Fibroblast of villous mesenchyme (primary cell): ENCODE data around the gene TOP3B. TPM values are rescaled to one million over a fixed set of nuclear protein-coding genes. Genes with fewer than 3 reads are reported as not detected.

Source experiments
- DNase-seq: peaks from one replicate; pipeline ENCODE4 v3.0.0-alpha.2; 2010; ENCODE audit warnings: low read depth
- H3K4me3 ChIP-seq: 2 replicates; pipeline ENCODE4 v1.5.1; 2011; ENCODE audit warnings: low read depth, mild to moderate bottlenecking, low read length
- CTCF ChIP-seq: IDR thresholded peaks from 2 replicates; pipeline ENCODE4 v1.5.1; 2012; ENCODE audit warnings: low read depth, mild to moderate bottlenecking, low read length; ENCODE audit not compliant: insufficient read depth
- total RNA-seq: library from RNA; depleted of rRNA; stranded (reverse); fragments of >200 nt; gene quantifications from 2 replicates; pipeline ENCODE4 v1.2.3, GENCODE V29; 2012

Gene TOP3B
- total RNA-seq, 1 donor: 33.2 TPM

DNA sequence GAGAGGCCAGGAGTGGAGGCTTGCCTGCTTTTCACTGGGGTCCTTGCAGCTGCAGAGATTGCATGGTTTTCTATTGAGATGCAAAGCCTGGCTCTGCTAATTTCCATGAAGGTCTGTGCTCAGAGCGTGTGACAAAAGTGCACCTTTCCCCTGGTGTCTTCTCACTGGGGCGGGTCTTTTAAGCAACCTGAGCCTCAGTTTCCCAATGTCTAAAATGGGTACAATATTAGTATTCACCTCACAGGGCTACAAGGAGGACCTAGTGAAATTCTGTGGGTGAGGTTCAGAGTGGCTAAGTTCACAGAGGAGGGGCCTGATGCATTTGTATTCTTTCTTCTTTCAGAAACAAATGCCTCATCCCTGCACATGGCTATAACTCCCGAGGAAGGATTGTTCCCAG, 50.2 kb downstream of the TOP3B start:
- DNase-seq: no peak
- TF ChIP-seq CTCF: no peak
- no peak overlapping the region for H3K4me3 ChIP-seq

- DNase-seq: no peak
Measured at GRCh38 chr22:21931056-21931455, 51.5 kb downstream of the TOP3B start.

DNA sequence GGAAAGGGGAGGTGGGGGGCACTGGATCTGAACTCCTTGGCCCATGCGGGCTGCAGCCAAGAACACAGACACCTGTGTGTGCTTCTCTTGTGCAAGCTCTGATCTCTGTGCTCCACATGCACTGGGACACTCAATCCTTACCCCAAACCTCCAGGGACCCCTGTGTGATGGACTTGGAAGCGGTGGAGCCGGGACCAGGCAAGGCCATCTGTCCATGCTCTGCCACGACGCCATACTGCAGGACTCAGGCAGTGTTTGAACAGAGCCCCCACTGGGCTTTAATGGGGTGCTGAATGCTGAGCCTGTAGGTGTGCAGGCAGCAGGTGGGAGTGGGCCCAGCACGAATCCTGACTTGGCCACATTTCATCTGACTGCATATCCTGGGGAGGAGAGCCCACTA, 53.3 kb downstream of the TOP3B start:
- DNase-seq: no peak
- TF ChIP-seq CTCF: no peak
- no peak overlapping the region for H3K4me3 ChIP-seq

More at GRCh38 chr22:21931056-21931455, 51.5 kb downstream of the TOP3B start:
- no peak for TF ChIP-seq CTCF
- no peak overlapping the region for H3K4me3 ChIP-seq

DNA sequence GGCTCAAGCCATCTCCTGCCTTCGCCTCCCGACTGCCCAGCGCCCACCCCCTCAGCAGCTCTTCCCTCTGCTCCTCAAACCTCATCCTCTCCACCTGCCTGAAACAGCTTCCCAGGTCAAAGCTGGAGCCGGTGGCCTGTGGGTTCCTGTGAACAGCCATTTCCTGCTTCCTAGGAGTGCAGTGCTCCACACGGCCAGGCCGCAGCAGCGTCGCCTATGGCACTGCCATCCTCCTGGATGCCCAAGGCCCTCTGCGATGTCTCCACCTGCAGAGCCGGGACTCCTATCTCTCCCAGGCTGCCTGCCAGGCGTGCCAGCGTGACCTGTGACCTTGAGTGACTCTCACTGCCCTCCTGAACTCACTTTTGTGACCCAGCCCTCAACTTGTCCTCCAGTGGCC, 54.5 kb downstream of the TOP3B start:
- DNase-seq: no peak
- no peak overlapping the region for H3K4me3 ChIP-seq
- TF ChIP-seq CTCF: no peak

DNA sequence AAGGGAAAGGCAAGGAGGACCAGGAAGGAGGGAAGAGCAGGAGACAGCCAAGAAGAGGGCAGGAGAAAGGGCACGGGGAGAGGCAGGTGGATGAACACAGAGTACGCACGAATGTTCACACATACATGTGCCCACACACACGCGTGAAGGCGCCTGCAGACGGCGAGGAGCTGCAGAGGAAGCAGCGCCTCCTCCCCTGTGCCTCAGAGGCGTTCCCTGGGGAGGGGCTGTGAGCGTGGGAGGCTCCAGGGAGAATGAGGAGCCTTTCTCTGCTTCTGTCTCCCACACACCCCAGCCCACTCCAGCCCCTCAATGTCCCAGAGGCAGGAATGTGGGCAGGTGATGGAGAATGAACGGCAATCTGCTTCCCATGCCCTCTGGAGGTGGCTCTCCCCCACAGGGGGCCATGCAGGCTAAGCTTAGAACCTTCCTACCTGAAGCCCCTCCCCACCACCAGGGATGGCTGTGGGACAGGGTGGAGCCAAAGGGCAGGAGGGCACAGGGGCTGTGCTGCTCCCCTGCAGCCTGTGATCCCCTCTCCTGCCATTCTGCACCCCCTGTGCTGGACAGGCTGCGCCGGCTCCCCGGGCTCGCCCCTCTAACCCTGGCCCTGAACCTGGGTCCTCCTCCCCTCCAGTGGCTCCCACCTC, 55.3 kb downstream of the TOP3B start:
- H3K4me3 ChIP-seq: no peak overlapping the region
- DNase-seq: no peak
- TF ChIP-seq CTCF: no peak

- no peak for DNase-seq
Measured at GRCh38 chr22:21926728-21927127, 55.9 kb downstream of the TOP3B start.

More at GRCh38 chr22:21926728-21927127, 55.9 kb downstream of the TOP3B start:
- no peak overlapping the region for H3K4me3 ChIP-seq
- TF ChIP-seq CTCF: no peak
